ENCODE results near the gene HS3ST4.
A peak's percentile ranks its signal among the peaks of the same experiment; 100 is the strongest.

The HS3ST4 gene

DNA sequence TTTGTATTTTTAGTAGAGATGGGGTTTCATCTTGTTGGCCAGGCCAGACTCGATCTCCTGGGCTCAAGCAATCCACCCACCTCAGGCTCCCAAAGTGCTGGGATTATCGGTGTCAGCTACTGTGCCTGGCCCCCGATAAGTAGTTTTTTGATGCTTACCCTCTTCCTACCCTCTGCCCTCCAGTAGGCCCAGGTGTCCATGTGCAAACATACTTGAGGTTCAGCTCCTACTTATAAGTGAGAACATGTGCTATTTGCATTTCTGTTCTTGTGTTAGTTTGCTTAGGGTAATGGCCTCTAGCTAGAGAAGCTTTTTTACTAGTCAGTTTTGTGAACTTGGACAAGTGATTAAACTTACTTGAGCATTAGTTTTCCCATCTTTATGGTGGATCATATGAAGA lies 136.8 kb downstream of the HS3ST4 start:
- no peak for DNase-seq

DNA sequence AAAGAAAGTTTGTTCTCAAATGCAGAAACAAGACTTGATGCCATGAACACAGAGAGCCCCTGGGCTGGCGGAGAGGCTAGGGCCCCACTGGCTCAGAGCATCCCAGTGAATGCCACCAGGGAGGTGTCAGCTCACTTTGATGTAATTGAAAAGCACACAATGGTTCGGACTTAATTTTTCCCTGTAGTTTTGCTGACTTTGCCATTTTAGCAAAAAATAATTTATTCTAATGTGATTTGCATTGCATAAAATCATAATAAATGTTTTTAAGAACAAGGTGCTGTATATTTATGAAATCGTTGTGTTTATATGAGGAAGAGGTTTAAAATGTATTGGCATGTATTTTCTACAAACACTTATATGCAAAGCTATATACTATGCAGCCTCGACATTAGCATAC lies 140.5 kb downstream of the HS3ST4 start:
- no peak for DNase-seq

DNA sequence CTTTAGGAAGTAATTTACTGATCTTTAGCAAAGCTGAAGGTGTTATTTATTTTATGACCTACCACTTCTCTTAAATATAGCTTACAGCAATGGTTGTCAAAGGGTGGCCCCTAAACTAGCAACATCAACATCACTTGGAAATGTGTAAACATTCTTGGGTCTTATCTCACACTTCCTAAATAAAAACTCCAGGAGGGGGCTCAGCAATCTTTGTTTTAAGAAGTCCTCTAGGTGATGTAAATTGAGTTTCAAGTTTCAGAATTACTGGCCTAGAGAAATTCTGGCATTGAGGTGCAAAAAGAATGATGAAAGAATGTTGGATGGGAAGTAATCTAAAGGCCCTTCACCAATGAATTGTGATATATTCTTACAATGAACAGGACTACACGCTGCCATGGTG lies 142.3 kb downstream of the HS3ST4 start:
- DNase-seq: no peak

GRCh38 chr16:25835126-25835525 lies 143.4 kb downstream of the HS3ST4 start:
- DNase-seq: no peak

DNA sequence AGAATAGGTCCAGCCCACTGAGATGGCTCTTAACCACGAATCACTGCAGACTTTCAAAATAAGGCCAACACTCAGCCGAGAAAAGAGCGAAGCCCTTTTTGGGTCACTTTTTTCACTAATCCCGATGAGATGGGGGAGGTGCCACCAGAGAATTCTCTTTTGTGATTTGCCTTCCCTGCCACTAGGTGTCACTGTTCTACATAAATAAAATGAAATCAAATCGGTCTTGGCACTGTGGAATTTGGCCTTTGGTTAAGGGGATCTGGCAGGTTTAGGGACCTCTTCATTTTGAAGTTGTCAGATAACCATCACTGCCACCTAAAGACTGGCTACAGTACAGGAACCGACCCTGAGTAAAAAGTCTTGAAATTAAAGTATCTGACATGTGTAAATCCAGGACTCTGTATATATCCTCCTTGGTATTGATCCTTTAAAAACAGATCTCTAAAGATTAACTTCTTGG lies 147.0 kb downstream of the HS3ST4 start:
- DNase-seq: peak; percentile 3 to 20

GRCh38 chr16:25841761-25842160 lies 150.0 kb downstream of the HS3ST4 start:
- no peak for DNase-seq

GRCh38 chr16:25845901-25846300 lies 154.1 kb downstream of the HS3ST4 start:
- DNase-seq: no peak

DNA sequence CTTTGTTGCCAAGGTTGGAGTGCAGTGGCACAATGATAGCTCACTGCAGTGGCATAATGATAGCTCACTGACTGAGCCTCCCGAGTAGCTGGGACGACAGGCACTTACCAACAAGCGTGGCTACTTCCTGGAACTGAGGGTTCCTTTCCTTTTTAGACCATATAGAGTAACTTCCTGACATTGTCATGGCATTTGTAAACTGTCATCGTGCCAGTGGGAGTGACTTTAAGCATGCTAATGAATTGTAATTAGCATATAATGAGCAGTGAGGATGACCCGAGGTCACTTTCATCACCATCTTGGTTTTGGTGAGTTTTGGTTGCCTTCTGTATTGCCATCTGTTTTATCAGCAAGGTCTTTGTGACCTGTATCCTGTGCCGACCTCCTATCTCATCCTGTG lies 162.4 kb downstream of the HS3ST4 start:
- DNase-seq: no peak

GRCh38 chr16:25855063-25855462 lies 163.3 kb downstream of the HS3ST4 start:
- DNase-seq: no peak

- no peak for DNase-seq
Observed at GRCh38 chr16:25855818-25856217, 164.1 kb downstream of the HS3ST4 start.

GRCh38 chr16:25859645-25860044 lies 167.9 kb downstream of the HS3ST4 start:
- no peak for DNase-seq

DNA sequence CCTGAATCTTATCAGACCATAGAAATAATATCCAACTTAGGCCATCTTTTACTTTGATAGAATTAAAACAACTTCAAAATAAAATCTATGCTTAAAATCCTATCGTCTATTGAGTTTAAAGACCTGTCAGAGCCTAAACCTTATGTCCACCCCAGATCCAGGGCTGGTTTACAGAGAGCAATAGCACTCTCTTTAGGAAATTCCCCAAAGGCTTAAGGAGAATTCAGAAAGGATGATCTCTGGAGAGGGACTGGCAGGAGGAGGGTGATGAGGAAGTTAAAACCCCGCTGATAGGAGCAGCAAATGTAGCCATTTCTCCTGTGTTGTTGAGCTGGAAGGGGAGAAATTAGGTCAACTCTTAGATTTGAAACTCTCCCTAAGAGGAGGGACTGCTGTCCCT lies 175.3 kb downstream of the HS3ST4 start:
- DNase-seq: no peak

DNA sequence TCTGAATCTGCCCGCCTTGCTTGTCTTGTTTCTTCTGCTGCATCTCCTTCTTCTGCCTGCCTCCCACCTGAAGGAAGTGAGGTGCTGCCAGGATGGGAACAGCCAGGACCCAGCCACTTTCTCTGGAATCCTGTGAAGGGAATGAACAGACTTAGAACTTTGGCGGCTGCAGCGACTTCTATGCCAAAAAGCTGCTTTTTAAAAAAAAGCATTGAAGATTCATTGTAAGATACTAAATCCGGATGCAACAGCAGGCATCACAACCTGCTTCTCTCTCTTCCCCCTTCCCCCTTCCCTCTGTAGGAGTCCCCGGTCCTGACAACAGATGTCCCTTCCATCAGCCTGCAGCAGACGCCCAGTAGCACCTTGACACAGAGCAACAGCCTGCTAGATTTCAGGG lies 176.3 kb downstream of the HS3ST4 start:
- DNase-seq: no peak

- DNase-seq: no peak
Observed at GRCh38 chr16:25868706-25869370, 177.1 kb downstream of the HS3ST4 start.

DNA sequence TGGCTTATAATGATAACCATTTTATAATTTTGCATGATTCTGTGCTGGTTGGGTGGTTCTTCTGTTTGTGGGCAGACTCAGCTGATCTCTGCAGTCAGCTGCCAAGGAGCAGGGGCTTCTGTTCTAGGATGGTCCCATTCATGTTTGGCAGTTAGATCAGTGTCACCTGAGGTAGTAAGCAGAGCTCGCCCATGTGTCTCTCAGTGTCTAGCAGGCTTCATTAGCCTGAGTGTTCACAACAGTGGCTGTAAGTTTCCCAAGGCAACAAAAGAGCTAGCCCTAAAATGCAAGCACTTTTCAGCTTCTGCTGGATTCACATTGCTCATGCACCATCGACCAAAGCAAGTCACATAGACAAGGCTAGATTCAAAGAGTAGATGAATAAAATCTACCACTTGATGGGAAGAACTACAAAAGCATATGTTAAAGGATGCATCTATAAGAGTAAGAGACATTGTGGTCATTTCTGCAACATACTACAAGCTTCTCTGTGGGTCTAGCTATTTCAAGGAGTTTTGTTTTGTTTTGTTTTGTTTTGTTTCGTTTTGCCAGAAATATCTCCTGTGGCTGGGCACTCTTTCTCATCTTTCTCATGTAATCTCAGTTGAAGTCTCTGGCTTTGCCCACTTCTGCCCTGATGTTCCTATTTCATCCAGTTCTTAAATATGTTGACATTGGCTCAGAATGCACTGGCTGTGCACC lies 180.8 kb downstream of the HS3ST4 start:
- DNase-seq: no peak

DNA sequence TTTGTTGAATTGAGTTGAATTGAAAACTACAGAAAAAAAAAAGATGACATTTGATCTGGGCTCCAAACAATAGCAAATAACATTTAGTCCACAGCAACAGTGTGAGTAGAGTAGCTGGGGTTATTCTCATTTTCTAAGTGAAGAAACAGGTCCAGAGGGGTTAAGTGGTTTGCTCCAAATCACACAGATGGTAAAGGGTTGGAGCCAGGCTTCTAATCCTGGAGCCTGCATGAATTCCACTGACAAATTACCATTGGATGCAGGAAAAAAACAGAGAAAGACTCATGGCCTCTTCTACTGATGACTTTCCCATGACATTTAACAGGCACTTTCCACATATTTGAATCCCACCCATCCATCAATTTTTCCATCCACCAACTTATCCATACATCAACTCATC lies 182.4 kb downstream of the HS3ST4 start:
- DNase-seq: no peak

DNA sequence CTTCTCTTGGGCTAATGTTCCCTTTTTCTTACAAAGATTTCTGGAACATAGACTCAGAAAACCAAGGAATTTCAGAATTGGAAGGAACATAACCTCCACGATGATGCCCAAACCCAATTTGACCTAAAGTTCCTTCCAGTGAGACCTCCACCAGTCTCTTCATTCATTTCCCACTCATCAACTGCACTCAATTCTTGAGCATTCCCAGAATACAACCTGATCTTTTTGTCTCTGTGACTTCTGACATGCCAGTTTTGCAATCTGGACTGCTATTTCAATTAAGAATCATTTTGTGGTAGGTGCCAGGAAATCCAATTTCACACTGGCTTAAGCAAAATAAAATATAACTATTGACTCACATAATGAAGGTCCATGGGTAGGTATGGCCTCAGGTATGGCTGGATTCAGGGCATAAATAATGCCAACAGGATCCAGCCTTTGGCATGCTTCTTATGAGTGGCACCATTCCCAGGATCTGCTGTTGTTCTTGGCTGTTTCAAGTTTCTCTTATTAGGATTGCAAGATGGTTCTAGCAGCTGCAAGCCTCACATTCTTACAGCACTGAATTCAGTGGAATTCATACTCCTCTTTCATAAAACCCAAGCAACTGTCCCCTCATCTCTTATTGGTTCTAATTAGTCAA lies 184.3 kb downstream of the HS3ST4 start:
- no peak for DNase-seq

GRCh38 chr16:25877103-25877502 lies 185.3 kb downstream of the HS3ST4 start:
- no peak for DNase-seq

DNA sequence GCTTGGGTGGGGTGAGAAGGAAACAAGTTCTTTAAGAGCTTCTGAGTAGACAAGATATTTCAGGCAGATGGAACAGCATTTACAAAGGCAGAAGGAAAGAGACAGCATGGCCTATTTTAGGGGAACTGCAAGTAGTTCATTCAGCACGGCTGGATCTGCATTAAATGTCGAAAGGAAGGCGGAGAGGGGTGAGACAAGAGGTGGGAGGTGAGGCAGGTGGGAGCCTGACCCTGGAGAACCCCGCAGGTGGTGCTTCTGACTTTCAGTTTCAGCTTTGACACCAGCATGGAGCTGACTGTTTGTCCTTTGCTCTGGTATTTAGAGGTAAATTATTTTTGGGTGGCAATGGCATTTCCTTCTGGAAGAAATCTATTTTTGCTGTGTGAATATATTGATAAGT lies 194.8 kb downstream of the HS3ST4 start:
- no peak for DNase-seq

GRCh38 chr16:25888868-25889267 lies 197.1 kb downstream of the HS3ST4 start:
- no peak for DNase-seq

- no peak for DNase-seq
Observed at GRCh38 chr16:25893332-25893731, 201.6 kb downstream of the HS3ST4 start.

DNA sequence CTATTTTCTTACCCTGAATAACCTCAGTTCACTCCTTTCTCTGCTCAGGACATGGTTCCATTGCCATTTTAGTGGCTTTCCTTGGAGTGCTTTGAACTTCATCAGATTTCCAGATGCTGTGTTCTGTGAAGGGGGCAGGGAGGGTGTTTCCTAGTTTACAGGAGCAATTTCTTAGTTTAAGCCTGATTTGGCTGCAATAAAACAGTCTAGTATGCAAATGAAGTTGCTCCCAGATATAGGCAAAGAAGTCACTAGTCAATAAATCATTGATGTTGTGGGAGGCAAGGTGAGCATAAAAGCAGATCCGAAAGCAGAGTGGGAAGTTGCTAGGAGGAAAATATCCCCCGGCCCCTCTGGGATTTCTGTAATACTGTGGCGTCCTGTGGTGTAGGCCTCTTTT lies 202.3 kb downstream of the HS3ST4 start:
- DNase-seq: no peak

- DNase-seq: no peak
Observed at GRCh38 chr16:25895380-25895779, 203.6 kb downstream of the HS3ST4 start.

DNA sequence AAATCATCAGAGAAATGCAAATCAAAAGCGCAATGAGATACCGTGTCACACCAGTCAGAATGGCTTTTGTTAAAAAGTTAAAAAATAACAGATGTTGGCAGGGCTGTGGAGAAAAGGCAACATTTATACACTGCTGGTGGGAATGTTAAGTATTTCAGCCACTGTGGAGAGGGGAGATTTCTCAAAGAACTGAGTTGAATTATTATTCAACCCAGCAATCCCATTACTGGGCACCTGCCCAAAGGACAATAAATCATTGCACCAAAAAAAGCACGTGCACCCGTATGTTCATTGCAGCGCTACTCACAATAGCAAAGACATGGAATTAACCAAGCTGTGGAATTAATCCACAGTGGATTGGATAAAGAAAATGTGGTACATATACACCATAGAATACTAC lies 204.7 kb downstream of the HS3ST4 start:
- no peak for DNase-seq

Data from stimulated activated CD4-positive, alpha-beta T cell treated with anti-CD3 and anti-CD28 coated beads, Interleukin-2, amount 100 ng/mL, for 24 hours (primary cell).